ENCODE measurements around the gene RPS2. TPM values are rescaled to one million over a fixed set of nuclear protein-coding genes. Genes with fewer than 3 reads are reported as not detected.

RPS2 gene
- total RNA-seq, 1 experiment from 2014 or later, result 2,611 TPM

DNA sequence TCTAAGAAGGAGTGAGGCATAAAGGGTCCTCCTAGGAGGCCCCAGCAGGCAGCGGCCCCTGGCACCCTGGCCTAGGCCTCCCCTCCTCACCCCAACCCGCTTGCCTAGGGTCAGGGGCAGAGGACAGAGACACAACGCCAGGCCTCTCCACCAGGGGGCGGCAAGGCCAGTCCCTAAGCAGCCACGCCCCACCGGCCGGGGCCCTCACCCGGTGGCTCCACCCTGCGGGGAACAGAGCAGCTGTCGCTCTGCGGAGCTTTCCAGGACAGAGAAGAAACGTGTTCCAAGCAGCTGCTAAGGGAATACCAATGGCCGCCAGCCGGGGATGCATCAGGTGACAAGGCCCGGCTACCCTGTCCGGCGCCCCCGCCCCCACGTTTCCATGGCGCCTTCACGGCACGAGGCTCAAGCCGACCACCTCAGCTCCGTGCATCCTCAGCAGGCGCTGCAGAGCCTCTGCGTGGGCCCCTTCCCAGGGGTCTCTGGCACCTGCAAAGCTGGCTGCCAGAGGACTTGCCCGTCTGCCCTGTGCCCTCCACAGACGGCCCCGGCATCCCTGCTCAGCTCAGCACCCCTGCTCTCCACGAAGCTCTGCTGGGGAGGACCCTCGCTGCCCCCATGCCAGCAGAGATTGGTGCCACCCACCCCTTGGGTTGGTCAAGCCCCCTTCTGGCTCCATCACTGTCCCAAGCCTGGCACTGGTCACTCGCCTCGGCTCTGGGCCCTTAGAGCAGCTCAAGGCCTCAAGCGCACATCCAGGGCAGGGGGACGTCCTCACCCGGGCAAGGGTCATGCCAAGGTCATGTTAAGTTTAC, 39.4 kb upstream of the RPS2 start:
- Histone ChIP-seq H3K4me1 (replicated peaks) (peaks cover 25% of the 10 kb centered on the region), H3K27me3 (replicated peaks) (no peaks in the 10 kb centered on the region), H3K36me3 (peaks cover 90% of the 10 kb centered on the region), H3K4me3 (no peak overlapping the region), H3K27ac (no peak overlapping the region), H3K9me3 (replicated peaks) (peaks cover under 1% of the 10 kb centered on the region; the same call in 1 of the 2 replicates)
- peak; percentile 75 to 96 for DNase-seq (ENCODE audit: low read depth in 1 of 2, low spot score in 2 of 2)

GRCh38 chr16:2003231-2003826, 38.7 kb upstream of the RPS2 start:
- H3K36me3 ChIP-seq, result peaks cover 90% of the 10 kb centered on the region
- no peak overlapping the region for H3K27ac ChIP-seq
- no peaks in the 10 kb centered on the region for H3K9me3 ChIP-seq (replicated peaks)
- H3K27me3 ChIP-seq (replicated peaks), result no peaks in the 10 kb centered on the region
- H3K4me1 ChIP-seq (replicated peaks), result peaks cover 22% of the 10 kb centered on the region
- DNase-seq (ENCODE audit: low read depth in 1 of 2, low spot score in 2 of 2), result no peak
- no peak overlapping the region for H3K4me3 ChIP-seq

GRCh38 chr16:2002406-2003230, 38.0 kb upstream of the RPS2 start:
- no peaks in the 10 kb centered on the region for H3K27me3 ChIP-seq (replicated peaks)
- H3K4me1 ChIP-seq (replicated peaks), result peaks cover 21% of the 10 kb centered on the region
- no peak overlapping the region for H3K27ac ChIP-seq
- peaks cover 88% of the 10 kb centered on the region for H3K36me3 ChIP-seq
- H3K9me3 ChIP-seq (replicated peaks), result no peaks in the 10 kb centered on the region
- H3K4me3 ChIP-seq, result no peak overlapping the region
- no peak for DNase-seq (ENCODE audit: low read depth in 1 of 2, low spot score in 2 of 2)

DNA sequence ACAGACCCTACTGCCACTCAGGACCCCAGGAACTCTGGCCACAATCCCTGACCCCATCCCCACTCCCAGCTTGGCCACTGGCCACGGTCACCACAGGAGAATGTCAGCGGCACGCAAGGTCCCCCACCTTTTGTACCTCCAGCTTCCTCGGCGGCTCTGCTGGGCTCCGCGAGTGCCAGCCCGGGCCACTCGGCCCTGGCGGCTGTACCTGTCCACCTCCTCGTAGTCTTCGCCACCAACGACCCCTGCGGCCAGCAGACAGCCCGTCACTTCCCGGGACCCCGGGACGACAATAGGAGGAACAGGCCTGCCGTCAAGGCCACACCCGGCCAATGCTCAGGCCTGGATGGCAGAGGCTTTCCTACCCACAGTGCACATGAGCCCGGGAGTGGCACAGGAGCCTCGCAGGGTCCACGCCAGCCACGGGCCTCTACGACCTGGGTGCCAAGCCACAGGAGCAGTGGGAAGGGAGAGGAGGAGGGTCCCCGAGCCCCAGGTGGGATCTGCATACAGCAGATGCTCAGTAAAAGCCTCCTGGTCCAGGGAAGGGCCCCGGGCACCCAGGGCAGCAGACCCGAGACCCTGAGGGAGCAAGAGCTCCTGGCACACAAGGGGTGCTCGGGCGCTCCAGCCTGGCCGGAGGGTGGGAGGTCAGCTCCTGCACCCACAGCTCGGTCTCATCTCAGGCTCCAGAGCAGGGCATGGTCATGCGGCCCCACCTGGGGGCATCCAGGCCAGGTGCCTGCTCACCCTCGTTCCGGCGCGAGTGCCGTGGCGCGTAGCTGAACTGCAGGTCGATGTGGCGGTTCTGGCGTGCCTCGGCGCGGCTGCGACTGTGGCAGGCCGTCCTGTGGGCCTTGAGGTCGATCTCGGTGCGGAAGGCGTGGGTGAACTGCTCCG, 37.1 kb upstream of the RPS2 start:
- DNase-seq (ENCODE audit: low read depth in 1 of 2, low spot score in 2 of 2), result no peak
- H3K36me3 ChIP-seq, result peaks cover 88% of the 10 kb centered on the region
- no peaks in the 10 kb centered on the region for H3K27me3 ChIP-seq (replicated peaks)
- no peak overlapping the region for H3K4me3 ChIP-seq
- H3K4me1 ChIP-seq (replicated peaks), result peaks cover 25% of the 10 kb centered on the region
- H3K9me3 ChIP-seq (replicated peaks), result no peaks in the 10 kb centered on the region
- no peak overlapping the region for H3K27ac ChIP-seq

DNA sequence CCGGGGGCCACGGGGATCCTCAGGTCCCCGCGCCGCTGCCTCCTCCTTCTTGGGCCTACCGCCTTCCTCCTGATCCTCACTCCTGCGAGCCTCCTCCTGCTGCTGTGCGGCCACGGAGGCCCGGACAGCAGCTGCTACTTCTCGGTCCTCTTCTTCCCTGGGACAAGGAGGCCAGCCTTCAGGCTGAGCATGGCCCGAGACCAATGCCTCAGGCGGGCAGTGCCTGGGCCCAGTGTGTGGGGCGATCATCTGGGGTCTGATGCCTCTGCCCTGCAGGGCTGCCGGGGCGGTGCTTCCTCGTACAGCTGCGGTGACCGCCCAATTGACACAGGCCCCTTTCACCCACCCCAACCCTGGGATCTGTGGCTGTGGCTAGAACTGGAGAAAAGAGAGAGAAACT, 36.4 kb upstream of the RPS2 start:
- no peak overlapping the region for H3K4me3 ChIP-seq
- H3K36me3 ChIP-seq, result peaks cover 90% of the 10 kb centered on the region
- H3K27ac ChIP-seq, result no peak overlapping the region
- H3K4me1 ChIP-seq (replicated peaks), result peaks cover 30% of the 10 kb centered on the region
- DNase-seq (ENCODE audit: low read depth in 1 of 2, low spot score in 2 of 2), result no peak
- H3K9me3 ChIP-seq (replicated peaks), result no peaks in the 10 kb centered on the region
- H3K27me3 ChIP-seq (replicated peaks), result no peaks in the 10 kb centered on the region

GRCh38 chr16:1999866-2000514, 35.4 kb upstream of the RPS2 start:
- Histone ChIP-seq H3K36me3 (peaks cover 85% of the 10 kb centered on the region), H3K4me3 (no peak overlapping the region), H3K9me3 (replicated peaks) (no peaks in the 10 kb centered on the region), H3K4me1 (replicated peaks) (peaks cover 30% of the 10 kb centered on the region), H3K27ac (no peak overlapping the region), H3K27me3 (replicated peaks) (no peaks in the 10 kb centered on the region)
- no peak for DNase-seq (ENCODE audit: low read depth in 1 of 2, low spot score in 2 of 2)

DNA sequence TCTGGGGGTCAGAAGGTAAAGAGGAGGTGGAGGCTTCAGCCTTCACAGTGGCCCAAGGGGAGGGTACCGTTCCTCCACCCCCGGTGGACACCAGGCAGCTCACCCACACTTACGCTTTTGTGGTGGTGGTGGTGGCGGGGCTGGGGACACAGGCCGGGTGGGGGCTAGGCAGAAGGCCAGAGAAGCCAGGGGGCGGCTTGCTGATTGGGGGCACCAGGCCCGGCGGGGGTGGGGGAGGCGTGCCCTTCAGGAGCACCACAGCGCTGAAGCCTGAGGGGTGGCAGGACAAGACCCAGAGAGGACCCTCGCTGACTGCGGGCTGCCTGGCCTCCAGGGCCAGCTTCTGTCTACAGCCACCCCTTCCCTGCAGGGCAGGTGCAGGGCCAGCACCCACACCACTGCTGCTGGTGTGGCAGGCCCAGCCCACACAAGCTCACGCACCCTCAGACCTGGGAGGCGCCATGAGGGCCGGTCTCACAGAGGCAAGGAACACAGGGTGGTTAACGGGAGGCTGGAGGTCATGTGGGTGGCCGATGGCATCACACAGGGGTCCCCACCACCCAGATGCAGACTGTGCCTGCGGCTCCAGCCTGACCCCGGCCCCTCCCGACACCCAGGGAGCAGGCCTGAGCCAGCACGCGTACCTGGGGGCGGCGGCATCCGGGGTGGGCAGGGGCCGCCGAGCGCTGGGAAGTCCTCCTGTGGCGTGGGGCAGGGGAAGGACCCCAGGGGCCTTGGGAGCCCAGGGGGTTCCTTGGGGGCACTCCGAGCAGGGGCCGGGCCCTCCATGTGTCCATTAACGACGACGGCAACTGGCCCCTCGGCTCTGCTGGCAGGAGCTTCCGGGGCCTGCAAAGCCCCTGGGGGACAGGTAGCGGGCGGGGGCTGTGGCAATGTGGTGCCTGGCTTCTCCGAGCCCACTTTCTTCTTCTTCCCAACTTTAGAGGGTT, 34.5 kb upstream of the RPS2 start:
- DNase-seq (ENCODE audit: low read depth in 1 of 2, low spot score in 2 of 2), result no peak
- Histone ChIP-seq H3K9me3 (replicated peaks) (no peaks in the 10 kb centered on the region), H3K36me3 (peaks cover 81% of the 10 kb centered on the region), H3K27me3 (replicated peaks) (no peaks in the 10 kb centered on the region), H3K27ac (no peak overlapping the region), H3K4me3 (no peak overlapping the region), H3K4me1 (replicated peaks) (peaks cover 27% of the 10 kb centered on the region)

DNA sequence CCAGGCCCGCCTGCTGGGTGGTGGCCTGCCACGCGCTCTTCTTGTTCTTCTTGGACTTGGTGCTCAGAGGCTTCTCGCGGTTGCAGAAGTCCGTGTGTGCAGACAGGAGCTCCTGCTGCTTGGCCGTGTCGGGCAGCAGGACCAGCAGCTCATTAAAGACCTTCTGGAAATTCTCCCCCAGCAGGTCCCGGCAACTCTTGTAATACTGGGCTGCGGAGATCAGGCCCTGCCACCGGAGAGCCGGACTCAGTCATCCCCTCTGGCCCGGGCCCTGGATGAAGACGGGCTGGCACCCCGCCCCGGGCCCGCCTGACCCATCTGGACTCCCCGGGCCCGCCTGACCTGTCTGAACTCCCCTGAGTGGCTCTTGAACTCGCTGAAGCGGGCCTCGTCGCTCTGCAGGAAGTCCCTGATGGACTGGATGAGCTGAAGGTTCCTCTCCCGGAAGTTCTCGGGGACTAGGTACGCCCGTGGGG, 33.8 kb upstream of the RPS2 start:
- Histone ChIP-seq H3K27ac (no peak overlapping the region), H3K4me1 (replicated peaks) (peaks cover 24% of the 10 kb centered on the region), H3K4me3 (no peak overlapping the region), H3K27me3 (replicated peaks) (no peaks in the 10 kb centered on the region), H3K9me3 (replicated peaks) (no peaks in the 10 kb centered on the region), H3K36me3 (peaks cover 77% of the 10 kb centered on the region)
- no peak for DNase-seq (ENCODE audit: low read depth in 1 of 2, low spot score in 2 of 2)

- DNase-seq (ENCODE audit: low read depth in 1 of 2, low spot score in 2 of 2), result peak in 1 of 2 experiments; percentile 47
- Histone ChIP-seq H3K9me3 (replicated peaks) (no peaks in the 10 kb centered on the region), H3K36me3 (peaks cover 70% of the 10 kb centered on the region), H3K4me1 (replicated peaks) (peaks cover 24% of the 10 kb centered on the region), H3K4me3 (no peak overlapping the region), H3K27me3 (replicated peaks) (no peaks in the 10 kb centered on the region), H3K27ac (peak overlapping the region; percentile 48)
These were observed 33.1 kb upstream of the RPS2 start for GRCh38 chr16:1997494-1998359.

DNA sequence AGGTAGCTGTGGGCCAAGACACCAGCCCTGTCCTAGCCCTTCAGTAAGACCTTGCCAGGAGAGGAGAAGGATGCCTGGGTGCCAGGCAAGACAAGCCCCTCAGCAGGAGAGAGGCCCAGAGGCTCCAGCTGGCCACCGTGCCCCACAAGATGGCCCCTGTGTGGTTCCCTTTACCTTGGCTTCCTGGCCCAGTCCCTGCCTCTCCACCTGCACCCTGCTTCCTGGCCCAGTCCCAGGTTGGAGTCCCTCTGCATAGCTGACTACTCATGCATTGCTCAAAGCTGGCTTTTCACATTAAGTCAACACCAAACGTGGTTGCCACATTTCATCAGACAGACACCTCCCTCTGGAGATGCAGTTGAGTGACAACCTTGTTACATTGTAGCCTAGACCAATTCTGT, 29.1 kb upstream of the RPS2 start:
- DNase-seq (ENCODE audit: low read depth in 1 of 2, low spot score in 2 of 2), result no peak
- H3K36me3 ChIP-seq, result peaks cover 30% of the 10 kb centered on the region
- H3K4me1 ChIP-seq (replicated peaks), result peaks cover 43% of the 10 kb centered on the region
- no peak overlapping the region for H3K27ac ChIP-seq
- H3K27me3 ChIP-seq (replicated peaks), result peaks cover 12% of the 10 kb centered on the region
- H3K9me3 ChIP-seq (replicated peaks), result peaks cover 7% of the 10 kb centered on the region
- no peak overlapping the region for H3K4me3 ChIP-seq

DNA sequence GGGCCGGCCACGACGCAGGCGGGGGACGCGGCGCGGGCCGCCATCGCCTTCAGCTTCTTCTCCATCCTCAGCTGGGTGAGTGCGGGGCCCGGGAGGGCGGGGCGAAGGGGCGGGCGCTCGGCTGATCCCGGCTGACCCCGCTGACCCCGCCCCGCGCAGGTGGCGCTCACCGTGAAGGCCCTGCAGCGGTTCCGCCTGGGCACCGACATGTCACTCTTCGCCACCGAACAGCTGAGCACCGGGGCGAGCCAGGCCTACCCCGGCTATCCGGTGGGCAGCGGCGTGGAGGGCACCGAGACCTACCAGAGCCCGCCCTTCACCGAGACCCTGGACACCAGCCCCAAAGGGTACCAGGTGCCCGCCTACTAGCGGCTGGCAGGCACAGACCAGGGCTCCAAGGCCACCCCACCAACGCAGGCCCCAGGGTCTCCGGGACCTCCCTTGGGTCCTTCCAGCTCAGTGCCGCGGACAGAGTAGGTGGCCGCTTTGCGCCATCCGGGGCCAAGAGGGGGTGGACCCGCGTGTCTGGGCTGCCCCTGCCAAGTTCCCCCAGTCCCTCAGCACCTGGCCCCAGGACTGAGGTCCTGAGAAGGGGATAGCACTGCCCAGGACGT, 28.2 kb upstream of the RPS2 start:
- Histone ChIP-seq H3K27me3 (replicated peaks) (peaks cover 12% of the 10 kb centered on the region), H3K36me3 (peaks cover 21% of the 10 kb centered on the region), H3K9me3 (replicated peaks) (peaks cover 7% of the 10 kb centered on the region), H3K27ac (no peak overlapping the region), H3K4me1 (replicated peaks) (peaks cover 34% of the 10 kb centered on the region), H3K4me3 (no peak overlapping the region)
- DNase-seq (ENCODE audit: low read depth in 1 of 2, low spot score in 2 of 2), result no peak
